T-cell (primary cell): ENCODE measurements around the gene GOSR2. TPM values are rescaled to one million over a fixed set of nuclear protein-coding genes. Genes with fewer than 3 reads are reported as not detected.

Experiments
- ATAC-seq, 4 experiments: fragments of 200-7000 bp in 3 of 4; fragments of 150-1000 bp in 1 of 4; cut with Tn5 transposase; replicated peaks in 1 of 4; 1 replicate in 3 of 4; 2 replicates in 1 of 4; pipeline ENCODE4 v1.10.0; 2021; ENCODE audit warnings: moderate library complexity in 3 of 4, mild to moderate bottlenecking in 2 of 4, moderate number of reproducible peaks in 1 of 4
- CTCF ChIA-PET, 2 donors: fragments of 300-600 bp; sonication (Branson Sonifier 250); formaldehyde crosslinking; loops; one replicate each; lab custom pipeline; 2022; ENCODE audit warnings: antibody characterized with exemption in 2 of 2; lab: Charles Lee
- POLR2A ChIA-PET, 2 donors: fragments of 300-600 bp; sonication (Branson Sonifier 250); formaldehyde crosslinking; loops; one replicate each; lab custom pipeline; 2022; ENCODE audit warnings: antibody characterized with exemption in 2 of 2; lab: Charles Lee
- DNase-seq, 35 experiments: peaks; one replicate each; pipeline versions ENCODE4 v3.0.0 to v3.0.0-alpha.2; 2013 to 2023
- H3K27ac ChIP-seq: one replicate; pipeline ENCODE4 v1.5.1; 2013; ENCODE audit warnings: low read length
- H3K27me3 ChIP-seq, 2 experiments: replicated peaks in 1 of 2; 1 replicate in 1 of 2; 2 replicates in 1 of 2; pipeline versions ENCODE4 v1.6.1 to v1.7.0; 2013; ENCODE audit warnings: low read length in 1 of 2, mixed read lengths in 1 of 2; ENCODE audit not compliant: control insufficient read depth in 2 of 2, insufficient read depth in 2 of 2; ENCODE audit errors: extremely low read depth in 1 of 2
- H3K36me3 ChIP-seq, 2 donors: 1 replicate in 1 of 2; 2 replicates in 1 of 2; pipeline versions ENCODE4 v1.6.1 to v1.7.0; 2013; ENCODE audit warnings: low read length in 1 of 2; ENCODE audit not compliant: control insufficient read depth in 2 of 2, insufficient read depth in 1 of 2; ENCODE audit errors: extremely low read depth in 1 of 2
- H3K4me1 ChIP-seq, 2 experiments: 1 replicate in 1 of 2; 2 replicates in 1 of 2; pipeline versions ENCODE4 v1.6.1 to v1.7.0; 2013; ENCODE audit warnings: low read length in 2 of 2, mixed read lengths in 1 of 2; ENCODE audit not compliant: insufficient read depth in 2 of 2, control insufficient read depth in 1 of 2; ENCODE audit errors: extremely low read depth in 1 of 2
- H3K4me3 ChIP-seq, 2 donors: 1 replicate in 1 of 2; 2 replicates in 1 of 2; pipeline versions ENCODE4 v1.5.1 to v1.7.0; 2013; ENCODE audit warnings: mild to moderate bottlenecking in 2 of 2, low read length in 1 of 2, moderate library complexity in 1 of 2; ENCODE audit not compliant: control insufficient read depth in 1 of 2; ENCODE audit errors: extremely low read depth in 1 of 2
- H3K9me3 ChIP-seq: 2 replicates; pipeline ENCODE4 v1.7.0; 2013
- H3K27ac Mint-ChIP-seq, 2 donors: one replicate each; pipeline ENCODE4 v1.8.0; 2020 to 2021; ENCODE audit warnings: mild to moderate bottlenecking in 2 of 2, mixed read lengths in 2 of 2
- H3K27me3 Mint-ChIP-seq, 2 donors: one replicate each; pipeline ENCODE4 v1.8.0; 2021 to 2022; ENCODE audit warnings: mixed read lengths in 2 of 2
- H3K36me3 Mint-ChIP-seq: one replicate; pipeline ENCODE4 v1.8.0; 2021; ENCODE audit warnings: mixed read lengths
- H3K4me1 Mint-ChIP-seq, 3 donors: one replicate each; pipeline ENCODE4 v1.8.0; 2020 to 2022; ENCODE audit warnings: mixed read lengths in 3 of 3, mild to moderate bottlenecking in 1 of 3
- H3K4me3 Mint-ChIP-seq, 3 donors: one replicate each; pipeline ENCODE4 v1.8.0; 2020 to 2022; ENCODE audit warnings: mild to moderate bottlenecking in 3 of 3, mixed read lengths in 3 of 3, moderate library complexity in 3 of 3
- H3K9me3 Mint-ChIP-seq, 3 donors: one replicate each; pipeline ENCODE4 v1.8.0; 2020 to 2022; ENCODE audit warnings: mixed read lengths in 3 of 3
- WGBS: methylation state at CpG from one replicate; pipeline ENCODE4 v1.1.5; 2013; ENCODE audit warnings: missing lambda C conversion rate; ENCODE audit not compliant: insufficient coverage; 5-methylcytosine and 5-hydroxymethylcytosine counted together
- total RNA-seq, 35 experiments: library from RNA in 6 of 35; stranded (reverse) in 6 of 35; fragments of 120-200 nt in 1 of 35; gene quantifications; one replicate each; pipeline versions ENCODE4 v1.2.1 to v1.2.4 and lab custom pipeline; 2013 to 2026

Gene GOSR2
- total RNA-seq, 5 donors from 2014 or later (not counting 1 experiment from before 2014, with no cell fraction given) = 60.3 to 80.2 (median 74.1) TPM

DNA sequence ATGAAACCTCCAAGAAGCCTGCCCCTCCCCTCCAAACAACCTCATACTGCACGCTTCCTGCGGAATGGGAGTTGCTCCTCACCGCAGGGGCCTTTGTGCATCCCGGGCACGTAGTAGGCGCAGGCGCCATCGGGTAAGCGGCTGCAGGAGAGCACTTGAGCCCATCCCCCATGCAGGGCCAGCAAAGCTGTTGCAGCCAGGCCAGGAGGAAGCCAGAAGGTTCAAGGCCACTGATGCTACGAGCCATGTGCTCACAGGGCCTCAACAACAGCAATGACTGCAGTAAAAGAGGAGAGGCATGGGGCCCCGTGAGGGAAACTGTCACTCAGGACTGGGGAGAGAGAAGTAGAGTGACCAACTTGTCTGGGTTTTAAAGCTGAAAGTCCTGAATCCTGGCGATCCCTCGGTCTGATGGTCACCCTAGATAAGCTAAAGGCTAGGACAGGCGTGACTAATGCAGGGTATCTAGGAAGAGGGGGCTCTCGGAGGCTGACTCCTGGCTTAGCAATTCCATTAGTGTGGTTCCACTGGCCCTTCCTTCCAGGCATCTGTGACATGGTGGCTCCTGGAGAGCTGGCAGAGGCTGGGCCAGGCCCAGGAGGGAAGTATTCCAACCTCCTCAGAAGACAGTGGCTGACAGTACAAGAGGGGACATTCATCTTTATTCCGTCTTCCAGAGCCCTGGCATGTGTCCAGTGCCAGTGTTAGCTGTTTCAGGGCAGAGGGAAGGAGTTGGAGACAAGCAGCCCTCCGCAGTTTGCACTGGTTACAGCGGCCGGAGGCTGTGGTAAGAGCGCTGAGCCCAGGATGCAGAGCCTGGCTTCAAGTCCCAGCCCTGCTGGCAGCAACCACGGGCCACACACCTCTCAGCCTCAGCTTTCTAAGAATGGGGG lies 20.8 kb downstream of the GOSR2 start:
- 25% methylated on average over 19 of the region's 21 CpGs for WGBS
- peak overlapping the region in 1 of 2 donors; percentile 66 for H3K27ac Mint-ChIP-seq
- Histone ChIP-seq H3K27ac (no peak overlapping the region), H3K4me1 (peaks cover 0 to 22% of the 10 kb centered on the region in 2 experiments), H3K36me3 (peaks cover 5 to 27% of the 10 kb centered on the region in 2 donors), H3K4me3 (no peak overlapping the region), H3K27me3 (no peaks in the 10 kb centered on the region), H3K9me3 (no peaks in the 10 kb centered on the region)
- peak in 2 of 4 experiments; percentile 20 to 28 for ATAC-seq
- peak in 3 of 35 experiments; percentile 3 to 14 (median 11) for DNase-seq
- H3K36me3 Mint-ChIP-seq = peaks cover 22% of the 10 kb centered on the region
- no peaks in the 10 kb centered on the region for H3K27me3 Mint-ChIP-seq
- peak overlapping the region in 1 of 3 donors; percentile 66 for H3K4me3 Mint-ChIP-seq
- H3K9me3 Mint-ChIP-seq = no peaks in the 10 kb centered on the region
- peaks cover 16 to 30% (median 27%) of the 10 kb centered on the region in 3 donors for H3K4me1 Mint-ChIP-seq
- ChIA-PET CTCF (interaction anchor here in 1 of 2 donors (0.9 kb wide), 1 partner anchor 106 kb away, joined by 3 read pairs; no protein-coding TSS in a partner anchor), POLR2A (interaction anchor here in 1 of 2 donors (0.6 kb wide), 1 partner anchor 353 kb away, joined by 3 read pairs; no protein-coding TSS in a partner anchor)

- Mint-ChIP-seq H3K36me3 (peaks cover 24% of the 10 kb centered on the region), H3K4me3 (no peak overlapping the region), H3K27me3 (no peaks in the 10 kb centered on the region), H3K4me1 (peaks cover 16 to 30% (median 27%) of the 10 kb centered on the region in 3 donors), H3K27ac (no peak overlapping the region), H3K9me3 (no peaks in the 10 kb centered on the region)
- ChIA-PET POLR2A (interaction anchor here in 1 of 2 donors (0.6 kb wide), 1 partner anchor 1123 kb away, joined by 3 read pairs; no protein-coding TSS in a partner anchor), CTCF (no interaction called here)
- Histone ChIP-seq H3K27ac (no peak overlapping the region), H3K36me3 (peaks cover 5 to 23% of the 10 kb centered on the region in 2 donors), H3K4me1 (peaks cover 0 to 22% of the 10 kb centered on the region in 2 experiments), H3K27me3 (no peaks in the 10 kb centered on the region), H3K4me3 (no peak overlapping the region), H3K9me3 (no peaks in the 10 kb centered on the region)
- DNase-seq = no peak
- no peak for ATAC-seq
- WGBS = 88% methylated on average over 9 of the region's 10 CpGs
These were observed 22.0 kb downstream of the GOSR2 start for GRCh38 chr17:46944931-46945330.

DNA sequence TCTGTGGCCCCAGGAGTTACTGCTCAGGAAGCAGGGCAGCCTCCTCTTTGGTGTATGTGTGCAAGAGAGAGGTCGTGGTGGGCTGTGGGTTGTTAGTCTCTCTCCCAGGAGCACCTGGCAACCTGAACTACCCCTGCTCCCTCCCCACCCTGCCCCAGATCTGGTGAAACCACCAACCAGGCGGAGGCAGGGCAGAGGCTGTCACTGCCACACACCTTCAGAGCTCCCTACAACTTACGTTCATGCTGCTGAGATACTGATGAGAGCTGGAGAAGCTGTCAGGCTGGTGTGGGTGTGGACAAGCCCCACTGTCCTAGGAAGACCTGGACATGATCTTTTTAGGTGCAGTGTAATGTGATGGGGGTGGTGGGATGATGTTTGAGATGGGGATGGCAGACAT lies 24.3 kb downstream of the GOSR2 start:
- no peaks in the 10 kb centered on the region for H3K27me3 Mint-ChIP-seq
- H3K27me3 ChIP-seq = no peaks in the 10 kb centered on the region

DNA sequence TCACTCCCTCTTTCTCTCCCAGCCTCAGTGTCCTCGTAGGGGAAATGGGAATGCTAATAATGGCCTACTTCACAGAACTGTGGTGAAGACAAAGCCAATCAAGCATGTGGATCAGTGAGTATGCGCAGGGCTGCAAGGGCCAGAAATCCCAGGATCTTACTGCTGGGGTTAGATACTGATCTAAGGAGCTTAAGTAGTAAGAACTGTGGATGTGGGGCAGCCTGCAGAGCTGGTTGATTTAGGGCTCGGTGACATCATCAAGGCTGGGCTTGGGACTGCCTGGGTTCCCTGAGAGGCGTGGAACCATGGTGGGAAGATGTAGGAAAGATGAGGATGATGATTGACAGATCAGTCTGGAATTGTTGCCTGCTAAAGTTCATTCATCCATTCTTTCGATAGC lies 25.6 kb downstream of the GOSR2 start:
- no peaks in the 10 kb centered on the region for H3K9me3 Mint-ChIP-seq
- no peak for ATAC-seq
- ChIA-PET CTCF (no interaction called here), POLR2A (no interaction called here)
- no peak overlapping the region for H3K4me3 Mint-ChIP-seq
- peaks cover 0 to 17% of the 10 kb centered on the region in 2 experiments for H3K4me1 ChIP-seq
- peaks cover 0 to 8% of the 10 kb centered on the region in 2 donors for H3K36me3 ChIP-seq
- no peak overlapping the region for H3K4me3 ChIP-seq
- WGBS = 94% methylated on average over 3 of the region's 5 CpGs
- peaks cover 21% of the 10 kb centered on the region for H3K36me3 Mint-ChIP-seq
- peaks cover 12 to 20% (median 17%) of the 10 kb centered on the region in 3 donors for H3K4me1 Mint-ChIP-seq
- no peaks in the 10 kb centered on the region for H3K27me3 ChIP-seq
- no peaks in the 10 kb centered on the region for H3K9me3 ChIP-seq
- H3K27me3 Mint-ChIP-seq = no peaks in the 10 kb centered on the region
- DNase-seq = no peak
- no peak overlapping the region for H3K27ac Mint-ChIP-seq
- no peak overlapping the region for H3K27ac ChIP-seq

More for the DNA sequence above, 24.3 kb downstream of the GOSR2 start:
- ChIA-PET CTCF (interaction anchor here in 1 of 2 donors (0.5 kb wide), 1 partner anchor 9 kb away, joined by 6 read pairs; no protein-coding TSS in a partner anchor), POLR2A (no interaction called here)
- no peak overlapping the region for H3K4me3 ChIP-seq
- no CpG with 5 or more reads among the region's 3 CpGs for WGBS
- peaks cover 16% of the 10 kb centered on the region for H3K36me3 Mint-ChIP-seq
- H3K9me3 Mint-ChIP-seq = no peaks in the 10 kb centered on the region
- H3K9me3 ChIP-seq = no peaks in the 10 kb centered on the region
- ATAC-seq (no peak), DNase-seq (no peak)
- peaks cover 0 to 22% of the 10 kb centered on the region in 2 experiments for H3K4me1 ChIP-seq
- H3K4me3 Mint-ChIP-seq = no peak overlapping the region
- no peak overlapping the region for H3K27ac ChIP-seq
- peaks cover 0 to 9% of the 10 kb centered on the region in 2 donors for H3K36me3 ChIP-seq
- peaks cover 19 to 28% (median 27%) of the 10 kb centered on the region in 3 donors for H3K4me1 Mint-ChIP-seq
- no peak overlapping the region for H3K27ac Mint-ChIP-seq

DNA sequence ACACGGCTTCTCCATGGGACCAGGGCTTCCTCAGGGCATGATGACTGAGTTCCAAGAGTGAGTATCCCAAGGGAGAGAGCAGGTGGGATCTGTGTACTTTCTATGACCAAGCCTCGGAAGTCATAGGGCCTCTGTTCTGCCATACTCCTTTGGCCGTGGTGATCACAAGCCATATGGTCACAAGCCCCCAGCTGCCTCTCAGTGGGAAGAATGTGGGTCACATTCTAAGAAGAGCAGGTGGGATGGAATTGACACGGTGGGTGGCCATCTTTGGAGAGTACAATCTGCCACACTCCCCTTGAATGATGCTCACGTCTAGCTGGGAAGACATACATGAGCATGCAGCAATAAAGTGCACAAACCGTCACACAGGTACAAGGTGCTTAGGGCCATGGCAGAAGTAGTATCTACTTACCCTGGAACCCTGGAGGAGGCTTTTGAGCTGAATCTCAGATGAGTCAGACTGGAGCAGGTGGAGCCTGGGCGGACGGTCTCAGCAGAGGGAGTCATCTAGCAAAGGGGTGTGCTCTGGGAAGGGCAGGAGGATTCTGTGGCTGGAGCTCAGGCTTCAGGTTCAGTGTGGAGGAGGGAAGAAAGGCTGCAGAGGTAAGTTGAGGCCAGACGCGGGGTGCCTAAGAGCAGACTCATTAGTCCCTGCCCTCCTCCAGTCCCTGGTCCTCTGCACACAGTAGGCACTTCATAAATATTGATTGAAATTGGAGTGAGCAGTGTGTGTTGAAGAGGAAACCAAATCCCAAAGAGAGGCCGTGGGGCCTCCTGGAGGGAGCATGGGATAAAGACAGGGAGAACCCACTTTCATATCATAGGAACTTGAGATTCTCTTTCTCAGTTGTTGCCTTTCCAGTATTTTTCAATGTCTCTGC lies 26.6 kb downstream of the GOSR2 start:
- H3K36me3 ChIP-seq = peaks cover 0 to 8% of the 10 kb centered on the region in 2 donors
- no peaks in the 10 kb centered on the region for H3K27me3 Mint-ChIP-seq
- no peak overlapping the region for H3K4me3 ChIP-seq
- peaks cover 5 to 10% (median 9%) of the 10 kb centered on the region in 3 donors for H3K4me1 Mint-ChIP-seq
- POLR2A ChIA-PET = no interaction called here
- H3K27me3 ChIP-seq = no peaks in the 10 kb centered on the region
- H3K9me3 ChIP-seq = no peaks in the 10 kb centered on the region
- no peak overlapping the region for H3K4me3 Mint-ChIP-seq
- H3K9me3 Mint-ChIP-seq = no peaks in the 10 kb centered on the region
- H3K27ac Mint-ChIP-seq = no peak overlapping the region
- CTCF ChIA-PET = no interaction called here
- no peak overlapping the region for H3K27ac ChIP-seq
- peaks cover 0 to 8% of the 10 kb centered on the region in 2 experiments for H3K4me1 ChIP-seq
- 88% methylated on average over 9 of the region's 11 CpGs for WGBS
- no peak for ATAC-seq
- H3K36me3 Mint-ChIP-seq = peaks cover 21% of the 10 kb centered on the region
- DNase-seq = no peak
